Endothelial cell of umbilical vein (primary cell): ENCODE results near the gene RHOV. TPM values are rescaled to one million over a fixed set of nuclear protein-coding genes. Genes with fewer than 3 reads are reported as not detected.

ENCODE experiments used
- BruUV-seq: library from RNA; stranded (reverse); fragments of 400-500 nt; replicated peaks from 2 replicates; lab custom pipeline; 2021; lab: Mats Ljungman, UMichigan
- CTCF ChIA-PET: fragments of 300-600, 350-600 bp; sonication (Branson Sonifier 250); formaldehyde crosslinking; loops from one replicate; lab custom pipeline; 2021; ENCODE audit warnings: antibody characterized with exemption, inconsistent platforms; lab: Charles Lee
- POLR2A ChIA-PET: fragments of 300-600, 350-600 bp; sonication (Branson Sonifier 250); formaldehyde crosslinking; loops from one replicate; lab custom pipeline; 2021; ENCODE audit warnings: antibody characterized with exemption, inconsistent platforms; lab: Charles Lee
- DNase-seq: peaks from one replicate; pipeline ENCODE4 v3.0.0-alpha.2; 2011; ENCODE audit warnings: low read depth, low spot score
- FAIRE-seq: peaks from 2 replicates; lab custom pipeline; 2011; peaks lifted over from hg19 to GRCh38; lab: Jason Lieb, UNC
- H2AFZ ChIP-seq: 2 replicates; pipeline ENCODE4 v1.6.0; 2012; ENCODE audit warnings: low read depth, low read length, control low read depth, inconsistent platforms
- H3K27ac ChIP-seq: 2 replicates; pipeline ENCODE4 v1.5.1; 2011; ENCODE audit warnings: low read depth, mild to moderate bottlenecking, control low read depth, low read length, moderate library complexity; ENCODE audit not compliant: insufficient read depth
- H3K27me3 ChIP-seq, 2 experiments: 2 replicates each; pipeline versions ENCODE4 v1.6.0 to v1.6.1; 2011; ENCODE audit warnings: low read length in 2 of 2, mixed read lengths in 1 of 2; ENCODE audit not compliant: control insufficient read depth in 2 of 2, insufficient read depth in 2 of 2
- H3K36me3 ChIP-seq, 2 experiments: 2 replicates in 1 of 2; 3 replicates in 1 of 2; pipeline ENCODE4 v1.5.1; 2011; ENCODE audit warnings: low read length in 2 of 2, mild to moderate bottlenecking in 1 of 2, moderate library complexity in 1 of 2; ENCODE audit not compliant: control insufficient read depth in 2 of 2, insufficient read depth in 2 of 2; ENCODE audit errors: extremely low read depth in 1 of 2
- H3K4me1 ChIP-seq: 3 replicates; pipeline ENCODE4 v1.5.1; 2011; ENCODE audit warnings: mild to moderate bottlenecking, low read length; ENCODE audit not compliant: control insufficient read depth, insufficient read depth; ENCODE audit errors: extremely low read depth
- H3K4me2 ChIP-seq: 2 replicates; pipeline ENCODE4 v1.6.1; 2011; ENCODE audit warnings: low read length, control low read depth, mixed read lengths; ENCODE audit not compliant: insufficient read depth
- H3K4me3 ChIP-seq, 3 experiments: fragments of 200-600 bp in 1 of 3; sonication (generic), shearing (Covaris generic) in 1 of 3; replicated peaks in 1 of 3; 2 replicates each; pipeline ENCODE4 v1.5.1; 2011 to 2016; ENCODE audit warnings: control low read depth in 3 of 3, low read length in 3 of 3, mild to moderate bottlenecking in 2 of 3, inconsistent platforms in 1 of 3, low read depth in 1 of 3, moderate library complexity in 1 of 3; ENCODE audit not compliant: insufficient read depth in 1 of 3
- H3K79me2 ChIP-seq: 2 replicates; pipeline ENCODE4 v1.6.0; 2012; ENCODE audit warnings: low read length, inconsistent platforms; ENCODE audit not compliant: control insufficient read depth, insufficient read depth
- H3K9ac ChIP-seq: replicated peaks from 2 replicates; pipeline ENCODE3; 2011; ENCODE audit warnings: low read length, control low read depth; ENCODE audit not compliant: insufficient read depth; ENCODE audit errors: extremely low read depth
- H3K9me1 ChIP-seq: replicated peaks from 3 replicates; pipeline ENCODE4 v1.6.0; 2011; ENCODE audit warnings: mild to moderate bottlenecking, low read length; ENCODE audit not compliant: control insufficient read depth, insufficient read depth; ENCODE audit errors: extremely low read depth
- H3K9me3 ChIP-seq: replicated peaks from 2 replicates; pipeline ENCODE4 v1.5.1; 2012; ENCODE audit warnings: low read length, inconsistent platforms; ENCODE audit not compliant: control insufficient read depth, insufficient read depth
- H4K20me1 ChIP-seq: replicated peaks from 2 replicates; pipeline ENCODE3; 2011; ENCODE audit warnings: mild to moderate bottlenecking, low read length; ENCODE audit not compliant: control insufficient read depth, insufficient read depth; ENCODE audit errors: extremely low read depth
- CTCF ChIP-seq, 2 donors: IDR thresholded peaks; 1 replicate in 1 of 2; 2 replicates in 1 of 2; pipeline ENCODE4 v1.5.1; 2011; ENCODE audit warnings: low read length in 2 of 2, mild to moderate bottlenecking in 2 of 2, moderate library complexity in 2 of 2, control low read depth in 1 of 2, inconsistent platforms in 1 of 2, low read depth in 1 of 2; ENCODE audit not compliant: insufficient read depth in 1 of 2; ENCODE audit errors: extremely low read depth in 1 of 2
- EZH2 ChIP-seq: IDR thresholded peaks from 2 replicates; pipeline ENCODE4 v1.6.1; 2012; ENCODE audit warnings: borderline replicate concordance, low read depth, mild to moderate bottlenecking, moderate library complexity, low read length, inconsistent platforms; ENCODE audit not compliant: severe bottlenecking
- GATA2 ChIP-seq: IDR thresholded peaks from 2 replicates; pipeline ENCODE4 v1.7.0; 2011; ENCODE audit warnings: low read depth, mild to moderate bottlenecking, moderate library complexity, mixed read lengths, low read length; ENCODE audit not compliant: insufficient read length, insufficient read depth
- JUN ChIP-seq: IDR thresholded peaks from 2 replicates; pipeline ENCODE4 v1.6.1; 2011; ENCODE audit warnings: borderline replicate concordance, low read depth; ENCODE audit not compliant: insufficient read length, insufficient read depth
- MYC ChIP-seq: IDR thresholded peaks from one replicate; pipeline ENCODE4 v1.6.1; 2011; ENCODE audit warnings: mild to moderate bottlenecking, low read depth, low read length
- POLR2A ChIP-seq: IDR thresholded peaks from 2 replicates; pipeline ENCODE4 v1.6.1; 2012; ENCODE audit warnings: low read depth, mild to moderate bottlenecking, control low read depth, low read length
- POLR2AphosphoS5 ChIP-seq: IDR thresholded peaks from 2 replicates; pipeline ENCODE4 v1.6.1; 2012; ENCODE audit warnings: low read depth, mild to moderate bottlenecking, control low read depth, low read length, moderate library complexity; ENCODE audit not compliant: insufficient read depth
- dilution Hi-C: fragments of 300-500 bp; cut with MboI; formaldehyde crosslinking; loops from one replicate; pipeline ENCODE4 v1.15.0; 2019; ENCODE audit warnings: low sequenced_read_pairs; ENCODE audit not compliant: extremely low pct_ligation_motif_present
- intact Hi-C: fragments of 100-400 bp; cut with micrococcal nuclease; formaldehyde crosslinking; loops from one replicate; pipeline ENCODE4 v1.10.0; 2022
- polyA plus RNA-seq, 4 experiments: library from polyadenylated mRNA; depleted of rRNA in 3 of 4; stranded (reverse) in 3 of 4; unstranded in 1 of 4; fragments of >200 nt; gene quantifications; 2 replicates each; pipeline versions ENCODE4 v1.2.1 to v1.2.3, GENCODE V29; 2011 to 2012; ENCODE audit warnings: missing spikeins in 1 of 4
- total RNA-seq: library from RNA; stranded (reverse); gene quantifications from 2 replicates; pipeline ENCODE4 v1.2.3, GENCODE V29; 2021
- TF ChIP-seq, protein P1 (sequence below): IDR thresholded peaks from 2 replicates; pipeline ENCODE4 v1.6.1; 2011; ENCODE audit not compliant: insufficient read depth, insufficient read length

The RHOV gene
- total and polyA plus RNA-seq, 2 donors (not counting 3 experiments of a cell fraction or from before 2014, with no cell fraction given), result 0.15 to 0.20 TPM

DNA sequence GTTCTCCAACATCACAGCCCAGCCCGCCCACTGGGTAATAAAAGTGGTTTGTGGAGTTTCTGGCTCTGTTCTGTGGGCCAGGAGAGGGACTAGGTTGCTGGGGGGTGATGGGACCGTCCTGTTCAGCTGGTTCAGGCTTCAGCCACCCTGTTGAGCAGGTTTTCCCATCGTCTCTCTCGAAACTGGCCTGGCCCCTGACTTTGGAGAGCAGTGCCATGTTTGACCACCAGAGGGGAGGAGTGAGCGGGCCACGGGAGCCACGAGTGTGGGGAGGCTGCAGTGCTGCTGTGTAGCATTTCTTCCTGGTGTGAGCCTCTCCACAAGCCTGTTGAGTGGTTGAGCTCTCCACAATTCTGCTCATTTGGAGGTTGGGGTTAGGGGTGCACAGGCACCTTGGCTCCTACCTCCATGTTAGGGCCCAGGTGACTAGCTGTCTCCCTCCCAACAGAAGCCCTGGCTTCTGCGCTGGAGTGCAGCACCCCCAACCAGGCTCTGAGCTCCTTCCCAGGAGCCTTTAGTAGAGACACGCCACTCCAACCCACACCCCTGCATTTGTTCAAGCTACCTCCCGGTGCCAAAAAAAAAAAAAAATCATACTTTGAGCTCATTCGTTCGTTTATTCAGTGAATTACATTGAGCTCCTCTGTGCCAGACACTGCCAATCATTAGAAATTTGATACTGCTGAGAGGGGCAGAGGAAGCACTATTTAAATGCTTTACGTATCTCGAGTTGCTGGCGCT lies 16.3 kb downstream of the RHOV start:
- Histone ChIP-seq H3K79me2 (no peaks in the 10 kb centered on the region), H3K4me2 (no peak overlapping the region), H3K27ac (no peak overlapping the region), H3K36me3 (no peaks in the 10 kb centered on the region), H2AFZ (peak overlapping the region; percentile 65), H3K9me3 (no peaks in the 10 kb centered on the region), H3K4me1 (no peaks in the 10 kb centered on the region), H4K20me1 (no peaks in the 10 kb centered on the region), H3K9ac (no peak overlapping the region), H3K27me3 (no peaks in the 10 kb centered on the region), H3K9me1 (no peaks in the 10 kb centered on the region), H3K4me3 (no peak overlapping the region)
- intact Hi-C loops, result loop anchor here (1.0 to 5.0 kb wide), 3 partner anchors 37 to 328 kb away; partner anchors contain the start of gene VPS18
- ChIA-PET POLR2A (interaction anchor here (1.1 to 1.9 kb wide), 2 partner anchors 34 to 36 kb away, joined by 4 to 5 read pairs; partner anchors contain the start of gene VPS18), CTCF (interaction anchor here (0.6 to 7.3 kb wide), 54 partner anchors 8 to 459 kb away, joined by 3 to 251 read pairs (median 6); partner anchors contain the start of genes C15orf62, CCDC32, CHP1 and DNAJC17)
- DNase-seq, result peak; percentile 67
- FAIRE-seq, result peak; percentile 93
- BruUV-seq, result no TSS peak
- dilution Hi-C loops, result no loop called here
- TF ChIP-seq CTCF (IDR thresholded peaks at IDR 0.05; ENCODE audit: extremely low read depth in 1 of 2, insufficient read depth in 1 of 2, low read depth in 1 of 2, low read length in 2 of 2) (peak; percentile 92 to 99), JUN (no peak)

GRCh38 chr15:40856746-40857145 lies 17.3 kb downstream of the RHOV start:
- POLR2A ChIA-PET, result no interaction called here
- no TSS peak for BruUV-seq
- intact Hi-C loops, result loop anchor here (1.0 to 5.0 kb wide), 3 partner anchors 38 to 329 kb away; partner anchors contain the start of gene VPS18

More at GRCh38 chr15:40856746-40857145, 17.3 kb downstream of the RHOV start:
- Histone ChIP-seq H2AFZ (no peak overlapping the region), H3K4me3 (no peak overlapping the region), H3K9me3 (no peaks in the 10 kb centered on the region), H4K20me1 (no peaks in the 10 kb centered on the region), H3K27me3 (no peaks in the 10 kb centered on the region), H3K79me2 (no peaks in the 10 kb centered on the region), H3K4me1 (no peaks in the 10 kb centered on the region), H3K9me1 (no peaks in the 10 kb centered on the region), H3K27ac (no peak overlapping the region), H3K36me3 (no peaks in the 10 kb centered on the region), H3K4me2 (no peak overlapping the region), H3K9ac (no peak overlapping the region)
- no peak for TF ChIP-seq GATA2
- no peak for TF ChIP-seq POLR2AphosphoS5
- no peak for TF ChIP-seq JUN
- TF ChIP-seq MYC, result no peak
- no peak for TF ChIP-seq POLR2A
- TF ChIP-seq CTCF (IDR thresholded peaks at IDR 0.05; ENCODE audit: extremely low read depth in 1 of 2, insufficient read depth in 1 of 2, low read depth in 1 of 2, low read length in 2 of 2), result no peak
- TF ChIP-seq EZH2, result no peak
- TF ChIP-seq, protein P1, sequence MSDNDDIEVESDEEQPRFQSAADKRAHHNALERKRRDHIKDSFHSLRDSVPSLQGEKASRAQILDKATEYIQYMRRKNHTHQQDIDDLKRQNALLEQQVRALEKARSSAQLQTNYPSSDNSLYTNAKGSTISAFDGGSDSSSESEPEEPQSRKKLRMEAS, result no peak
- FAIRE-seq (no peak), DNase-seq (no peak)
- CTCF ChIA-PET, result interaction anchor here (1.0 to 7.3 kb wide), 12 partner anchors 10 to 328 kb away, joined by 4 to 251 read pairs (median 32); partner anchors contain the start of genes RHOV, SPINT1 and VPS18
- dilution Hi-C loops, result no loop called here
